K562 (cell line): ENCODE measurements around the gene NPTXR. TPM values are rescaled to one million over a fixed set of nuclear protein-coding genes. Genes with fewer than 3 reads are reported as not detected.

Experiments used
- ARID3A ChIP-seq: IDR thresholded peaks from 2 replicates; pipeline ENCODE4 v1.6.1; 2012; ENCODE audit warnings: low read depth, low read length, improper control_type of control experiment, borderline replicate concordance
- BCL6 ChIP-seq: fragments of 250-450 bp; sonication (Bioruptor Pico); IDR thresholded peaks from 2 replicates; pipeline ENCODE4 v1.4.0; 2020
- CTCF ChIP-seq, 3 experiments: IDR thresholded peaks in 2 of 3; conservative IDR thresholded peaks in 1 of 3; 2 replicates each; pipeline ENCODE4 v1.5.1; 2011 to 2012; ENCODE audit warnings: low read length in 3 of 3, mild to moderate bottlenecking in 3 of 3, control low read depth in 2 of 3, improper control_type of control experiment in 1 of 3, inconsistent platforms in 1 of 3, low read depth in 1 of 3, mixed read lengths in 1 of 3, moderate library complexity in 1 of 3; ENCODE audit not compliant: insufficient read depth in 2 of 3
- HMGN3 ChIP-seq: IDR thresholded peaks from 2 replicates; pipeline ENCODE4 v1.6.1; 2011; ENCODE audit warnings: borderline replicate concordance, low read depth, mild to moderate bottlenecking, mixed read lengths, low read length; ENCODE audit not compliant: insufficient read length; ENCODE audit errors: extremely low read depth
- MEIS2 ChIP-seq: fragments of 450-650 bp; IDR thresholded peaks from 2 replicates; pipeline ENCODE4 v1.6.1; 2014; ENCODE audit warnings: mild to moderate bottlenecking; ENCODE audit not compliant: partially characterized antibody
- MNT ChIP-seq, 2 experiments: fragments of 450-650 bp; conservative IDR thresholded peaks; 2 replicates each; pipeline ENCODE4 v1.6.1; 2017; ENCODE audit warnings: mild to moderate bottlenecking in 2 of 2, moderate library complexity in 2 of 2
- NCOR1 ChIP-seq: fragments of 450-650 bp; IDR thresholded peaks from 2 replicates; pipeline ENCODE4 v1.6.1; 2016; ENCODE audit warnings: mild to moderate bottlenecking, moderate library complexity
- RAD21 ChIP-seq, 2 experiments: fragments of 250-450 bp in 1 of 2; fragments of 450-650 bp in 1 of 2; sonication (Bioruptor Pico) in 1 of 2; formaldehyde crosslinking in 1 of 2; IDR thresholded peaks in 1 of 2; conservative IDR thresholded peaks in 1 of 2; 2 replicates each; pipeline versions ENCODE4 v1.4.0 to v1.8.0; 2020 to 2022; ENCODE audit warnings: mild to moderate bottlenecking in 2 of 2, moderate library complexity in 1 of 2
- ZBTB7A ChIP-seq: IDR thresholded peaks from 2 replicates; pipeline ENCODE4 v1.6.1; 2011; ENCODE audit warnings: low read depth, mild to moderate bottlenecking, low read length, moderate library complexity, borderline replicate concordance; ENCODE audit not compliant: control insufficient read depth
- ZNF347 ChIP-seq: fragments of 450-650 bp; formaldehyde crosslinking; IDR thresholded peaks from 2 replicates; pipeline ENCODE4 v1.4.0; 2020; ENCODE audit warnings: low read depth, mild to moderate bottlenecking, moderate library complexity
- polyA plus RNA-seq, 8 experiments: library from polyadenylated mRNA; depleted of rRNA in 4 of 8; stranded (reverse) in 5 of 8; unstranded in 3 of 8; fragments of >200 nt; fragmentation: Nextera tagmentation in 2 of 8; fragmentation: Illumina TruSeq in 1 of 8; extraction: Ambion mirVana in 2 of 8; extraction: Trizol in 1 of 8; gene quantifications; 2 replicates each; pipeline versions ENCODE4 v1.2.1 to v1.2.3, GENCODE V29; 2011 to 2014; ENCODE audit warnings: inconsistent platforms in 1 of 8, missing spikeins in 1 of 8
- total RNA-seq, 7 experiments: library from RNA; depleted of rRNA in 6 of 7; stranded (reverse); fragments of >200 nt in 6 of 7; fragmentation: Illumina TruSeq in 2 of 7; extraction: Trizol in 2 of 7; gene quantifications; 2 replicates each; pipeline versions ENCODE4 v1.2.1 to v1.2.3, GENCODE V29; 2011 to 2021; ENCODE audit warnings: low replicate concordance in 1 of 7

Gene NPTXR
- total and polyA plus RNA-seq, 9 of the 15 experiments (the other 6 are each of a cell fraction or from before 2014, with no cell fraction given): 0.01 to 3.1 (median 1.1) TPM

- no peak for TF ChIP-seq MEIS2
- TF ChIP-seq ZBTB7A: peak; percentile 36; the same call in 1 of the 2 replicates
- no peak for TF ChIP-seq ARID3A
- no peak for TF ChIP-seq HMGN3
- peak; percentile 69 to 82 (median 77) for TF ChIP-seq CTCF (IDR thresholded peaks at IDR 0.05 in 2 of 3, conservative IDR thresholded peaks at IDR 0.05 in 1 of 3; ENCODE audit: insufficient read depth in 2 of 3, low read depth in 1 of 3, low read length in 3 of 3)
- peak in 1 of 2 experiments; percentile 47; a peak in 3 of 4 replicates for TF ChIP-seq RAD21 (CRISPR knock-in tag; conservative IDR thresholded peaks at IDR 0.05 in 1 of 2, IDR thresholded peaks at IDR 0.05 in 1 of 2)
- no peak for TF ChIP-seq NCOR1
- peak; percentile 54 to 57; a peak in 3 of 4 replicates for TF ChIP-seq MNT (conservative IDR thresholded peaks at IDR 0.05)
- no peak for TF ChIP-seq BCL6 (CRISPR knock-in tag)
- TF ChIP-seq ZNF347 (CRISPR knock-in tag): no peak
Measured at GRCh38 chr22:38868886-38869381, 25.1 kb upstream of the NPTXR start (continued).
